SK-N-SH (cell line): ENCODE measurements around the gene PSMG3. TPM values are rescaled to one million over a fixed set of nuclear protein-coding genes. Genes with fewer than 3 reads are reported as not detected.

Experiments used
- CTCF ChIA-PET: fragments of 300-600, 350-600 bp; formaldehyde crosslinking; extraction: SDS; loops from one replicate; lab custom pipeline; 2021; lab: Yijun Ruan, JAX
- POLR2A ChIA-PET: fragments of 350-600 bp; sonication (Branson Sonifier 250); formaldehyde crosslinking; extraction: SDS; loops from one replicate; lab custom pipeline; 2020; ENCODE audit warnings: antibody characterized with exemption, inconsistent platforms; lab: Yijun Ruan, JAX
- DNase-seq: peaks from one replicate; pipeline ENCODE4 v3.0.0; 2012
- H2AFZ ChIP-seq: fragments of 200-600 bp; sonication (generic); 2 replicates; pipeline ENCODE4 v1.8.1; 2016; ENCODE audit warnings: antibody characterized with exemption, mild to moderate bottlenecking, low read depth
- H3F3A ChIP-seq: fragments of 200-600 bp; sonication (generic); replicated peaks from 2 replicates; pipeline ENCODE3; 2016; ENCODE audit warnings: antibody characterized with exemption, mild to moderate bottlenecking; ENCODE audit not compliant: insufficient read depth
- H3K27ac ChIP-seq, 2 experiments: fragments of 200-500 bp in 1 of 2; fragments of 200-600 bp in 1 of 2; sonication (Bioruptor generic) in 1 of 2; sonication (generic), shearing (Covaris generic) in 1 of 2; 2 replicates each; pipeline versions ENCODE4 v1.5.1 to v1.6.1; 2014 to 2016; ENCODE audit warnings: low read depth in 2 of 2, inconsistent platforms in 1 of 2, low read length in 1 of 2, mild to moderate bottlenecking in 1 of 2, mixed read lengths in 1 of 2
- H3K27me3 ChIP-seq: fragments of 200-600 bp; sonication (generic), shearing (Covaris generic); 2 replicates; pipeline ENCODE4 v1.6.1; 2016; ENCODE audit warnings: mixed run types; ENCODE audit not compliant: insufficient read depth
- H3K36me3 ChIP-seq, 2 experiments: fragments of 200-500 bp in 1 of 2; fragments of 200-600 bp in 1 of 2; sonication (Bioruptor generic) in 1 of 2; sonication (generic) in 1 of 2; replicated peaks in 1 of 2; 2 replicates each; pipeline versions ENCODE3 to v1.5.1; 2014 to 2016; ENCODE audit warnings: low read length in 1 of 2, mild to moderate bottlenecking in 1 of 2; ENCODE audit not compliant: insufficient read depth in 2 of 2, control insufficient read depth in 1 of 2
- H3K4me1 ChIP-seq, 2 experiments: fragments of 200-500 bp in 1 of 2; fragments of 200-600 bp in 1 of 2; sonication (Bioruptor generic) in 1 of 2; sonication (generic), shearing (Covaris generic) in 1 of 2; 2 replicates each; pipeline versions ENCODE4 v1.5.1 to v1.6.1; 2014 to 2016; ENCODE audit warnings: low read depth in 1 of 2, low read length in 1 of 2, mixed run types in 1 of 2; ENCODE audit not compliant: insufficient read depth in 2 of 2, control insufficient read depth in 1 of 2
- H3K4me2 ChIP-seq: fragments of 200-600 bp; sonication (generic), shearing (Covaris generic); 2 replicates; pipeline ENCODE4 v1.6.1; 2017; ENCODE audit warnings: mixed run types
- H3K4me3 ChIP-seq, 2 experiments: fragments of 200-500 bp in 1 of 2; fragments of 200-600 bp in 1 of 2; sonication (Bioruptor generic) in 1 of 2; sonication (generic), shearing (Covaris generic) in 1 of 2; 2 replicates each; pipeline versions ENCODE4 v1.5.1 to v1.8.1; 2014 to 2016; ENCODE audit warnings: low read depth in 2 of 2, inconsistent platforms in 1 of 2, low read length in 1 of 2, mild to moderate bottlenecking in 1 of 2, mixed read lengths in 1 of 2, moderate library complexity in 1 of 2
- H3K79me2 ChIP-seq: fragments of 200-600 bp; sonication (generic); 2 replicates; pipeline ENCODE4 v1.8.1; 2017; ENCODE audit warnings: mild to moderate bottlenecking; ENCODE audit not compliant: insufficient read depth
- H3K9ac ChIP-seq: fragments of 200-600 bp; sonication (generic); 2 replicates; pipeline ENCODE4 v1.6.1; 2017; ENCODE audit warnings: mixed run types
- H3K9me2 ChIP-seq: fragments of 200-600 bp; sonication (generic); 2 replicates; pipeline ENCODE4 v1.6.1; 2017; ENCODE audit warnings: mixed run types
- H3K9me3 ChIP-seq: fragments of 200-600 bp; sonication (generic); 2 replicates; pipeline ENCODE4 v1.6.1; 2017; ENCODE audit warnings: mixed run types, mild to moderate bottlenecking, moderate library complexity
- H4K20me1 ChIP-seq: fragments of 200-600 bp; sonication (generic); 2 replicates; pipeline ENCODE4 v1.6.1; 2017; ENCODE audit warnings: mild to moderate bottlenecking, mixed run types; ENCODE audit not compliant: insufficient read depth
- CTCF ChIP-seq: fragments of 200-600 bp; sonication (generic); IDR thresholded peaks from 2 replicates; pipeline ENCODE4 v1.6.1; 2017; ENCODE audit warnings: antibody characterized with exemption, mild to moderate bottlenecking, moderate library complexity
- ELF1 ChIP-seq: IDR thresholded peaks from 2 replicates; pipeline ENCODE4 v1.4.0; 2012
- EP300 ChIP-seq, 2 experiments: IDR thresholded peaks; 2 replicates each; pipeline versions ENCODE4 v1.4.0 to v1.6.1; 2012; ENCODE audit warnings: borderline replicate concordance in 1 of 2, low read depth in 1 of 2, low read length in 1 of 2
- FOSL2 ChIP-seq: IDR thresholded peaks from 2 replicates; pipeline ENCODE4 v1.4.0; 2012; ENCODE audit warnings: low read depth, mild to moderate bottlenecking, moderate library complexity, borderline replicate concordance
- FOXJ3 ChIP-seq: sonication (generic); formaldehyde crosslinking; IDR thresholded peaks from 2 replicates; pipeline ENCODE4 v1.5.1; 2020; ENCODE audit warnings: mild to moderate bottlenecking, missing genetic modification reagents
- GABPA ChIP-seq: IDR thresholded peaks from 2 replicates; pipeline ENCODE4 v1.4.0; 2012; ENCODE audit warnings: low read depth, mild to moderate bottlenecking
- JUND ChIP-seq: IDR thresholded peaks from 2 replicates; pipeline ENCODE4 v1.4.0; 2012
- MEF2A ChIP-seq: IDR thresholded peaks from 2 replicates; pipeline ENCODE4 v1.4.0; 2012; ENCODE audit warnings: low read depth, borderline replicate concordance
- MXI1 ChIP-seq: IDR thresholded peaks from 2 replicates; pipeline ENCODE4 v1.6.1; 2012; ENCODE audit warnings: mild to moderate bottlenecking, low read depth, low read length, improper control_type of control experiment
- NFIC ChIP-seq: IDR thresholded peaks from 2 replicates; pipeline ENCODE4 v1.4.0; 2012; ENCODE audit warnings: borderline replicate concordance
- NRF1 ChIP-seq: IDR thresholded peaks from 2 replicates; pipeline ENCODE4 v1.6.1; 2012; ENCODE audit warnings: low read depth, mild to moderate bottlenecking, low read length
- PBX3 ChIP-seq: IDR thresholded peaks from 2 replicates; pipeline ENCODE4; 2012
- POLR2AphosphoS5 ChIP-seq: IDR thresholded peaks from 2 replicates; pipeline ENCODE4 v1.6.1; 2012; ENCODE audit warnings: low read depth, low read length
- RAD21 ChIP-seq: IDR thresholded peaks from 2 replicates; pipeline ENCODE4 v1.6.1; 2012; ENCODE audit warnings: mild to moderate bottlenecking, low read length
- RCOR1 ChIP-seq: fragments of 150-350 bp; IDR thresholded peaks from 2 replicates; pipeline ENCODE4 v1.6.1; 2017; ENCODE audit warnings: antibody characterized with exemption, low read length
- RXRA ChIP-seq: IDR thresholded peaks from 2 replicates; pipeline ENCODE4 v1.4.0; 2012; ENCODE audit warnings: low read depth, mild to moderate bottlenecking, borderline replicate concordance
- SIN3A ChIP-seq: IDR thresholded peaks from 2 replicates; pipeline ENCODE4 v1.6.1; 2012; ENCODE audit warnings: low read depth, mild to moderate bottlenecking, low read length, moderate library complexity, borderline replicate concordance
- SMC3 ChIP-seq: IDR thresholded peaks from 2 replicates; pipeline ENCODE4 v1.6.1; 2012; ENCODE audit warnings: low read depth, low read length, improper control_type of control experiment
- TAF1 ChIP-seq: IDR thresholded peaks from 2 replicates; pipeline ENCODE4 v1.6.1; 2012; ENCODE audit warnings: low read depth, mild to moderate bottlenecking, low read length, moderate library complexity, borderline replicate concordance
- TCF12 ChIP-seq: IDR thresholded peaks from 2 replicates; pipeline ENCODE4 v1.4.0; 2012
- TEAD4 ChIP-seq: IDR thresholded peaks from 2 replicates; pipeline ENCODE4 v1.4.0; 2012; ENCODE audit warnings: mild to moderate bottlenecking, borderline replicate concordance; ENCODE audit not compliant: insufficient read depth
- USF1 ChIP-seq: IDR thresholded peaks from 2 replicates; pipeline ENCODE4 v1.4.0; 2012; ENCODE audit warnings: low read depth, borderline replicate concordance
- YY1 ChIP-seq: IDR thresholded peaks from 2 replicates; pipeline ENCODE4 v1.4.0; 2012; ENCODE audit warnings: low read depth, mild to moderate bottlenecking
- WGBS: methylation state at CpG from one replicate; pipeline ENCODE4 v1.1.6; 2017; ENCODE audit warnings: low lambda C conversion rate; 5-methylcytosine and 5-hydroxymethylcytosine counted together
- polyA plus RNA-seq, 3 experiments: library from polyadenylated mRNA; depleted of rRNA; stranded (reverse); fragments of >200 nt; gene quantifications; 2 replicates each; pipeline ENCODE4 v1.2.3, GENCODE V29; 2012
- TF ChIP-seq, protein P1 (sequence below): IDR thresholded peaks from 2 replicates; pipeline ENCODE4 v1.4.0; 2012; ENCODE audit warnings: low read depth
- TF ChIP-seq, protein P2 (sequence below): IDR thresholded peaks from 2 replicates; pipeline ENCODE4 v1.6.1; 2012; ENCODE audit warnings: mild to moderate bottlenecking, low read depth, low read length, moderate library complexity
- TF ChIP-seq, protein P3 (sequence below): fragments of 150-350 bp; IDR thresholded peaks from 2 replicates; pipeline ENCODE4 v1.6.1; 2017; ENCODE audit warnings: antibody characterized with exemption, low read length, low read depth, borderline replicate concordance

PSMG3 gene
- polyA plus RNA-seq, 1 of the 3 experiments (the other 2 are of a cell fraction) = 109 TPM

- 29% methylated on average over 17 of the region's 19 CpGs for WGBS
- TF ChIP-seq, protein P1, sequence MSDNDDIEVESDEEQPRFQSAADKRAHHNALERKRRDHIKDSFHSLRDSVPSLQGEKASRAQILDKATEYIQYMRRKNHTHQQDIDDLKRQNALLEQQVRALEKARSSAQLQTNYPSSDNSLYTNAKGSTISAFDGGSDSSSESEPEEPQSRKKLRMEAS = no peak
- no peak for TF ChIP-seq TCF12
- peak; percentile 25 for TF ChIP-seq SMC3
- no peak for TF ChIP-seq MXI1
- no peak for TF ChIP-seq TAF1
- no peak for TF ChIP-seq JUND
- TF ChIP-seq RAD21 = no peak
- no peak for TF ChIP-seq GABPA
- TF ChIP-seq, protein P2, sequence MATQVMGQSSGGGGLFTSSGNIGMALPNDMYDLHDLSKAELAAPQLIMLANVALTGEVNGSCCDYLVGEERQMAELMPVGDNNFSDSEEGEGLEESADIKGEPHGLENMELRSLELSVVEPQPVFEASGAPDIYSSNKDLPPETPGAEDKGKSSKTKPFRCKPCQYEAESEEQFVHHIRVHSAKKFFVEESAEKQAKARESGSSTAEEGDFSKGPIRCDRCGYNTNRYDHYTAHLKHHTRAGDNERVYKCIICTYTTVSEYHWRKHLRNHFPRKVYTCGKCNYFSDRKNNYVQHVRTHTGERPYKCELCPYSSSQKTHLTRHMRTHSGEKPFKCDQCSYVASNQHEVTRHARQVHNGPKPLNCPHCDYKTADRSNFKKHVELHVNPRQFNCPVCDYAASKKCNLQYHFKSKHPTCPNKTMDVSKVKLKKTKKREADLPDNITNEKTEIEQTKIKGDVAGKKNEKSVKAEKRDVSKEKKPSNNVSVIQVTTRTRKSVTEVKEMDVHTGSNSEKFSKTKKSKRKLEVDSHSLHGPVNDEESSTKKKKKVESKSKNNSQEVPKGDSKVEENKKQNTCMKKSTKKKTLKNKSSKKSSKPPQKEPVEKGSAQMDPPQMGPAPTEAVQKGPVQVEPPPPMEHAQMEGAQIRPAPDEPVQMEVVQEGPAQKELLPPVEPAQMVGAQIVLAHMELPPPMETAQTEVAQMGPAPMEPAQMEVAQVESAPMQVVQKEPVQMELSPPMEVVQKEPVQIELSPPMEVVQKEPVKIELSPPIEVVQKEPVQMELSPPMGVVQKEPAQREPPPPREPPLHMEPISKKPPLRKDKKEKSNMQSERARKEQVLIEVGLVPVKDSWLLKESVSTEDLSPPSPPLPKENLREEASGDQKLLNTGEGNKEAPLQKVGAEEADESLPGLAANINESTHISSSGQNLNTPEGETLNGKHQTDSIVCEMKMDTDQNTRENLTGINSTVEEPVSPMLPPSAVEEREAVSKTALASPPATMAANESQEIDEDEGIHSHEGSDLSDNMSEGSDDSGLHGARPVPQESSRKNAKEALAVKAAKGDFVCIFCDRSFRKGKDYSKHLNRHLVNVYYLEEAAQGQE = no peak
- no peak for TF ChIP-seq PBX3
- TF ChIP-seq, protein P3, sequence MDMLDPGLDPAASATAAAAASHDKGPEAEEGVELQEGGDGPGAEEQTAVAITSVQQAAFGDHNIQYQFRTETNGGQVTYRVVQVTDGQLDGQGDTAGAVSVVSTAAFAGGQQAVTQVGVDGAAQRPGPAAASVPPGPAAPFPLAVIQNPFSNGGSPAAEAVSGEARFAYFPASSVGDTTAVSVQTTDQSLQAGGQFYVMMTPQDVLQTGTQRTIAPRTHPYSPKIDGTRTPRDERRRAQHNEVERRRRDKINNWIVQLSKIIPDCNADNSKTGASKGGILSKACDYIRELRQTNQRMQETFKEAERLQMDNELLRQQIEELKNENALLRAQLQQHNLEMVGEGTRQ = no peak
- no peak for TF ChIP-seq POLR2AphosphoS5
- no peak for TF ChIP-seq MEF2A
- no peak for TF ChIP-seq TEAD4
- no peak for TF ChIP-seq RXRA
- peak; percentile 51 for TF ChIP-seq CTCF
- no peak for TF ChIP-seq NFIC
- no peak for TF ChIP-seq YY1
- no peak for TF ChIP-seq SIN3A
- TF ChIP-seq FOSL2 = no peak
- no peak for TF ChIP-seq NRF1
- TF ChIP-seq ELF1 = no peak
- no peak for TF ChIP-seq FOXJ3 (CRISPR knock-in tag)
- no peak for TF ChIP-seq USF1
- no peak for TF ChIP-seq RCOR1
- TF ChIP-seq EP300 (IDR thresholded peaks at IDR 0.05; ENCODE audit: borderline replicate concordance in 1 of 2, low read depth in 1 of 2, low read length in 1 of 2) = peak in 1 of 2 experiments; percentile 40; a peak in 1 of 4 replicates
Measured at GRCh38 chr7:1593091-1593866, 23.4 kb upstream of the PSMG3 start.

More at GRCh38 chr7:1593091-1593866, 23.4 kb upstream of the PSMG3 start:
- Histone ChIP-seq H3K79me2 (no peaks in the 10 kb centered on the region), H3K4me3 (no peak overlapping the region), H3F3A (no peaks in the 10 kb centered on the region), H3K9me3 (no peaks in the 10 kb centered on the region), H3K9ac (no peak overlapping the region), H3K4me2 (no peak overlapping the region), H3K36me3 (no peaks in the 10 kb centered on the region), H3K27me3 (peaks cover 50% of the 10 kb centered on the region), H3K4me1 (peaks cover 0 to 65% of the 10 kb centered on the region in 2 experiments; a peak in 1 of 4 replicates), H3K27ac (peak overlapping the region in 1 of 2 experiments; percentile 85; a peak in 2 of 4 replicates), H3K9me2 (no peaks in the 10 kb centered on the region), H4K20me1 (no peaks in the 10 kb centered on the region), H2AFZ (no peak overlapping the region)
- POLR2A ChIA-PET = no interaction called here
- DNase-seq = peak; percentile 78
- CTCF ChIA-PET = interaction anchor here (0.7 to 2.6 kb wide), 11 partner anchors 9 to 360 kb away, joined by 3 to 12 read pairs (median 3); no protein-coding TSS in a partner anchor
